Left cardiac atrium (tissue), 4 donors: Measurements from ENCODE around the gene SULT1A3. TPM values are rescaled to one million over a fixed set of nuclear protein-coding genes. Genes with fewer than 3 reads are reported as not detected.
"Not testable (repeated sequence)": the region's sequence is repeated elsewhere in the genome, so short reads cannot be mapped to it uniquely, and the experiment has no call there.

Source experiments
- ATAC-seq, 2 donors: fragments of 200-7000 bp; cut with Tn5 transposase; one replicate each; pipeline ENCODE4 v1.9.1; 2020; ENCODE audit warnings: mild to moderate bottlenecking in 2 of 2, moderate library complexity in 2 of 2
- DNase-seq: peaks from one replicate; pipeline ENCODE4 v3.0.0-alpha.2; 2020
- intact Hi-C, 2 donors: fragments of 100-400 bp; cut with DNase I; formaldehyde crosslinking; loops; one replicate each; pipeline versions ENCODE4 v1.14.1 to v1.15.1; 2022 to 2023
- total RNA-seq, 2 donors: library from RNA; stranded (reverse); fragmentation: NEBNext Ultra II Directional; extraction: Animal tissue kit (Norgen Biotek cat#: 25700); gene quantifications; one replicate each; pipeline ENCODE4 v1.2.1, GENCODE V29; 2021
- donor health status: DM: no; HTN: yes; CAD: no.
- donor health status: DM: no; HTN: yes; CAD: no; lungs with severe emphysema.
- donor health status: DM: yes; HTN: yes; CAD: no.
- donor health status: Dilated cardiomyopathy.

The SULT1A3 gene
- total RNA-seq, 2 donors from 2014 or later = 12.0 to 22.6 TPM

- peak; percentile 55 for DNase-seq
- ATAC-seq = peak; percentile 20 to 29
Observed at GRCh38 chr16:30185683-30186421, 13.2 kb upstream of the SULT1A3 start.

GRCh38 chr16:30186444-30186781, 12.6 kb upstream of the SULT1A3 start:
- DNase-seq (no peak), ATAC-seq (no peak)
- intact Hi-C loops = no loop called here

More at GRCh38 chr16:30185683-30186421, 13.2 kb upstream of the SULT1A3 start:
- intact Hi-C loops = no loop called here

GRCh38 chr16:30186782-30187555, 12.1 kb upstream of the SULT1A3 start:
- intact Hi-C loops = no loop called here
- DNase-seq = peak; percentile 81
- peak in 1 of 2 donors; percentile 3 for ATAC-seq

GRCh38 chr16:30187556-30187865, 11.5 kb upstream of the SULT1A3 start:
- DNase-seq = no peak

GRCh38 chr16:30187971-30188561, 11.0 kb upstream of the SULT1A3 start:
- peak; percentile 21 for DNase-seq
- intact Hi-C loops = no loop called here
- no peak for ATAC-seq

More at GRCh38 chr16:30187556-30187865, 11.5 kb upstream of the SULT1A3 start:
- ATAC-seq = no peak
- intact Hi-C loops = no loop called here

GRCh38 chr16:30191158-30191557, 7.9 kb upstream of the SULT1A3 start:
- intact Hi-C loops, DNase-seq, ATAC-seq: not testable (repeated sequence)

- DNase-seq, intact Hi-C loops: not testable (repeated sequence)
- ATAC-seq = peak; percentile 3 to 22
Observed at GRCh38 chr16:30193098-30193497, 6.0 kb upstream of the SULT1A3 start.

GRCh38 chr16:30193615-30194014, 5.4 kb upstream of the SULT1A3 start, which contains the start of the genes BOLA2B and SLX1A:
Gene BOLA2B, minus strand, starts transcription at chr16:30193666. Its CDS starts 71 bp downstream, at chr16:30193595.
Gene SLX1A, plus strand, starts transcription at chr16:30193875. Its CDS starts 210 bp downstream, at chr16:30194085.
- ATAC-seq = peak; percentile 96 to 97
- intact Hi-C loops, DNase-seq: not testable (repeated sequence)

GRCh38 chr16:30194172-30194925, 4.7 kb upstream of the SULT1A3 start:
- intact Hi-C loops = not testable (repeated sequence)
- DNase-seq (peak; percentile 23), ATAC-seq (peak; percentile 82 to 87)

- DNase-seq, ATAC-seq, intact Hi-C loops: not testable (repeated sequence)
Observed at GRCh38 chr16:30197001-30197400, 2.1 kb upstream of the SULT1A3 start.

GRCh38 chr16:30199608-30200343, 721 bp downstream of the SULT1A3 start:
- intact Hi-C loops, DNase-seq: not testable (repeated sequence)
- peak; percentile 56 to 79 for ATAC-seq

- intact Hi-C loops = not testable (repeated sequence)
- peak; percentile 69 to 74 for ATAC-seq
- DNase-seq = peak; percentile 15
Observed at GRCh38 chr16:30205541-30206236, 6.6 kb downstream of the SULT1A3 start.

- intact Hi-C loops, DNase-seq: not testable (repeated sequence)
- peak; percentile 24 to 44 for ATAC-seq
Observed at GRCh38 chr16:30206252-30206651, 7.2 kb downstream of the SULT1A3 start.

- intact Hi-C loops = not testable (repeated sequence)
- ATAC-seq = peak in 1 of 2 donors; percentile 63
- peak; percentile 17 for DNase-seq
Observed at GRCh38 chr16:30207063-30207704, 8.1 kb downstream of the SULT1A3 start.

GRCh38 chr16:30209032-30209431, 10.0 kb downstream of the SULT1A3 start:
- ATAC-seq = peak; percentile 32 to 54
- intact Hi-C loops = not testable (repeated sequence)
- peak; percentile 68 for DNase-seq

GRCh38 chr16:30211414-30211813, 12.4 kb downstream of the SULT1A3 start:
- intact Hi-C loops, DNase-seq: not testable (repeated sequence)
- peak in 1 of 2 donors; percentile 15 for ATAC-seq

- DNase-seq = peak; percentile 3
- ATAC-seq, intact Hi-C loops: not testable (repeated sequence)
Observed at GRCh38 chr16:30217082-30217481, 18.0 kb downstream of the SULT1A3 start.
